ENCODE data around the gene APBB1IP.

DNA sequence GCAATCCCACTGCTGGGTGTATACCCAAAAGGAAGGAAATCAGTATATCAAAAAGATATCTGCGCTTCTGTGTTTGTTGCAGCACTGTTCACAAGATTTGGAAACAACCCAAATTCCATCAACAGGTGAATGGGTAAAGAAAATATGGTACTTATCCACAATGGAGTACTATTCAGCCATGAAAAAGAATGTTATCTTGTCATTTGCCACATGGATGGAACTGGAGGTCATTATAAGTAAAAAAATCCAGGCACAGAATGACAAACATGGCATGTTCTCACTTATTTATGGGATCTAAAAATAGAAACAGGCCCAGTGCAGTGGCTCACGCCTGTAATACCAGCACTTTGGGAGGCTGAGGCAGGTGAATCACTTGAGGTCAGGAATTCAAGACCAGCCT is 15.7 kb downstream of the APBB1IP start:
- TF ChIP-seq, protein P1, sequence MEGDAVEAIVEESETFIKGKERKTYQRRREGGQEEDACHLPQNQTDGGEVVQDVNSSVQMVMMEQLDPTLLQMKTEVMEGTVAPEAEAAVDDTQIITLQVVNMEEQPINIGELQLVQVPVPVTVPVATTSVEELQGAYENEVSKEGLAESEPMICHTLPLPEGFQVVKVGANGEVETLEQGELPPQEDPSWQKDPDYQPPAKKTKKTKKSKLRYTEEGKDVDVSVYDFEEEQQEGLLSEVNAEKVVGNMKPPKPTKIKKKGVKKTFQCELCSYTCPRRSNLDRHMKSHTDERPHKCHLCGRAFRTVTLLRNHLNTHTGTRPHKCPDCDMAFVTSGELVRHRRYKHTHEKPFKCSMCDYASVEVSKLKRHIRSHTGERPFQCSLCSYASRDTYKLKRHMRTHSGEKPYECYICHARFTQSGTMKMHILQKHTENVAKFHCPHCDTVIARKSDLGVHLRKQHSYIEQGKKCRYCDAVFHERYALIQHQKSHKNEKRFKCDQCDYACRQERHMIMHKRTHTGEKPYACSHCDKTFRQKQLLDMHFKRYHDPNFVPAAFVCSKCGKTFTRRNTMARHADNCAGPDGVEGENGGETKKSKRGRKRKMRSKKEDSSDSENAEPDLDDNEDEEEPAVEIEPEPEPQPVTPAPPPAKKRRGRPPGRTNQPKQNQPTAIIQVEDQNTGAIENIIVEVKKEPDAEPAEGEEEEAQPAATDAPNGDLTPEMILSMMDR (IDR thresholded peaks at IDR 0.05): no peak
- no peak for TF ChIP-seq POLR2A (IDR thresholded peaks at IDR 0.05)

All from uterus (tissue), 2 donors.